Measurements from ENCODE around the gene LAIR2.

GRCh38 chr19:54536956-54537355 is 34.3 kb downstream of the LAIR2 start:
- TF ChIP-seq EZH2 (IDR thresholded peaks at IDR 0.05) (no peak), POLR2AphosphoS5 (IDR thresholded peaks at IDR 0.05; ENCODE audit: borderline replicate concordance, low read depth, low read length) (no peak), FOXP2 (optimal IDR thresholded peaks at IDR 0.05; ENCODE audit: control extremely low read depth, extremely low read length, insufficient read depth) (no peak)

All from SK-N-MC (cell line).